ENCODE data around the gene UTP4. TPM values are rescaled to one million over a fixed set of nuclear protein-coding genes. Genes with fewer than 3 reads are reported as not detected.

Gene UTP4
- total RNA-seq, 1 donor from 2014 or later = 48.0 TPM

DNA sequence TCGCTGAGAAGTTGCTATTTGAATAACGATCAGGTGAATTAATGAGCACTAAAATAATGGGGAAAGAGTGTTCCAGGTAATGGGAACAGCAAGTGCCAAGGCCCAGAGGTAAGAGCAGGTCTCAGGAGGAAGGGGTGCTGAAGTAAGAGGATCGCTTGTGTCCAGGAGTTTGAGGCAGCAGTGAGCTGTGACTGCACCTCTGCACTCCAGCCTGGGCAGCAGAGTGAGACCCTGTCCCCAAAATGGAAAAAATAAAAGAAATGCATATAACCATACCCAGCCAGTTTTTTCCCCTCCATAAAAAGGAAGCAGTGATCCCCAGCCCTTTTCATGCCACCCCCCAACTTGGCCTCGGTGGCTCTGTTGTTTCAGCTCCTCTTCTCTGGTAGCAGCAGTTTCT lies 43.8 kb upstream of the UTP4 start:
- Mint-ChIP-seq H3K4me1 (peaks cover 3% of the 10 kb centered on the region), H3K4me3 (no peak overlapping the region), H3K36me3 (no peaks in the 10 kb centered on the region), H3K9me3 (no peaks in the 10 kb centered on the region), H3K27me3 (ENCODE audit: low read depth) (no peaks in the 10 kb centered on the region), H3K27ac (no peak overlapping the region)
- TF ChIP-seq, protein P1, sequence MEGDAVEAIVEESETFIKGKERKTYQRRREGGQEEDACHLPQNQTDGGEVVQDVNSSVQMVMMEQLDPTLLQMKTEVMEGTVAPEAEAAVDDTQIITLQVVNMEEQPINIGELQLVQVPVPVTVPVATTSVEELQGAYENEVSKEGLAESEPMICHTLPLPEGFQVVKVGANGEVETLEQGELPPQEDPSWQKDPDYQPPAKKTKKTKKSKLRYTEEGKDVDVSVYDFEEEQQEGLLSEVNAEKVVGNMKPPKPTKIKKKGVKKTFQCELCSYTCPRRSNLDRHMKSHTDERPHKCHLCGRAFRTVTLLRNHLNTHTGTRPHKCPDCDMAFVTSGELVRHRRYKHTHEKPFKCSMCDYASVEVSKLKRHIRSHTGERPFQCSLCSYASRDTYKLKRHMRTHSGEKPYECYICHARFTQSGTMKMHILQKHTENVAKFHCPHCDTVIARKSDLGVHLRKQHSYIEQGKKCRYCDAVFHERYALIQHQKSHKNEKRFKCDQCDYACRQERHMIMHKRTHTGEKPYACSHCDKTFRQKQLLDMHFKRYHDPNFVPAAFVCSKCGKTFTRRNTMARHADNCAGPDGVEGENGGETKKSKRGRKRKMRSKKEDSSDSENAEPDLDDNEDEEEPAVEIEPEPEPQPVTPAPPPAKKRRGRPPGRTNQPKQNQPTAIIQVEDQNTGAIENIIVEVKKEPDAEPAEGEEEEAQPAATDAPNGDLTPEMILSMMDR (IDR thresholded peaks at IDR 0.05; ENCODE audit: unreplicated experiment) = no peak
- no peak for DNase-seq (ENCODE audit: low spot score in 2 of 2, unreplicated experiment in 2 of 2)

DNA sequence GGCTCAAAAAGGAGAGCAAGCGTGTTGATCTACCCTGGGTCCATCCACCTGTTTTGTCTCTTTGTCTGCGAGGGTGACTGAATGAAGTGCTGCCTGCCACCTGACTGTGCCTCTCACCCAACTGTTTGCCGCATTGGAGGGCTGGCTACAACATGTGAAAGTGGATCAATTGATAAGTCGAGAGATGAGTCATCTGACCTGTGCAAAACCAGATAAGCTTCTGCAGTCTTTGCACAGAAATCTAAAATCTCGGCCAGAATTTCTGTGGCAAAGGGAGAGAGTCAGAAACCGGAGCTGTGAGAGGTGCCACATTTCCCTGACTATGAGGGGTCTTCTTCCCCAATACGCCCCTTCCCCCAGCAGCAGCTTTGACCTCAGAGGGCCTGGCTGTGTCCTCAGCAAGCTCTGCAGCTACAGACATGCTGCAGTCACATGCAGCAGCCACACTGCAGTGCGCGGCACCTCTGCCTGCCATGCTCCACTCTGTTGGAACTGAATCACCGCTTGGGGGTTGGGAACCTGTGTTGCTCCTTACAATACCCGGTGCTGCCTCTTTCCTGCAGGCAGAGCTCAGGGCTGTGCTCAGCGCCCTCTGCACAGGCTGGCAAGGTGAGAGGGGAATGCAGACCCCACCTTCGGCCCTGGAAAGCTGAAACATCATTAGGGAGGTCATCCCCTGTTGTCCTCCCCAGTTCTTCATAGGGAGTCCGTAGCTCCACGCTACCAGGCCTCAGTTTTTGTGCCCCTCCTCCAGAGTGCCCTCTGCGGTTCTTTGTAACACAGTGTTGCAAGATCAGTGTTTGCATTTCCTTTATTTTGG lies 43.1 kb upstream of the UTP4 start:
- H3K36me3 Mint-ChIP-seq = no peaks in the 10 kb centered on the region
- no peaks in the 10 kb centered on the region for H3K27me3 Mint-ChIP-seq (ENCODE audit: low read depth)
- no peak overlapping the region for H3K4me3 Mint-ChIP-seq
- TF ChIP-seq, protein P1 (IDR thresholded peaks at IDR 0.05; ENCODE audit: unreplicated experiment) = no peak
- peaks cover 3% of the 10 kb centered on the region for H3K4me1 Mint-ChIP-seq
- H3K9me3 Mint-ChIP-seq = no peaks in the 10 kb centered on the region
- H3K27ac Mint-ChIP-seq = no peak overlapping the region
- DNase-seq (ENCODE audit: low spot score in 2 of 2, unreplicated experiment in 2 of 2) = no peak

DNA sequence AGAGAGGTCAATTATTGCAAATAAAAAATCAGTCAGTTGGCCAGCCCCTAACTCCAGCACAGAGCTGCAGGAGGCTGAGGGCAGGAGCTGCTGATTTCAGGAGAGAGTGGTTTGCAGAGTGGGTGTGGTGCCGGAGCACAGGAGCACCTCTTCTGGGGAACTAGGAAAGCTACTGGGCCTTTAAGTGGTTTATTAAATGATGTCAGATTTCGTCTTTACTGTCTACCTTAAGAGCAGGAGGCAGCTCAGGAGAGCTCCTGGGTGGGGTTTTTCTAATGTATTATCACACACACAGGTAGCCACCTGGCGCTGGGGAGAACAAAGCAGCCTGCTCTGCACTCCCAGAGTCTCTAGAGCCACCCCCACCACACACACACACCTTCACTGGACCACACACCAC lies 38.5 kb upstream of the UTP4 start:
- H3K27ac Mint-ChIP-seq = no peak overlapping the region
- no peak overlapping the region for H3K4me3 Mint-ChIP-seq
- H3K27me3 Mint-ChIP-seq (ENCODE audit: low read depth) = no peaks in the 10 kb centered on the region
- no peak for DNase-seq (ENCODE audit: low spot score in 2 of 2, unreplicated experiment in 2 of 2)
- no peaks in the 10 kb centered on the region for H3K9me3 Mint-ChIP-seq
- TF ChIP-seq, protein P1 (IDR thresholded peaks at IDR 0.05; ENCODE audit: unreplicated experiment) = no peak
- H3K36me3 Mint-ChIP-seq = no peaks in the 10 kb centered on the region
- peaks cover 3% of the 10 kb centered on the region for H3K4me1 Mint-ChIP-seq

DNA sequence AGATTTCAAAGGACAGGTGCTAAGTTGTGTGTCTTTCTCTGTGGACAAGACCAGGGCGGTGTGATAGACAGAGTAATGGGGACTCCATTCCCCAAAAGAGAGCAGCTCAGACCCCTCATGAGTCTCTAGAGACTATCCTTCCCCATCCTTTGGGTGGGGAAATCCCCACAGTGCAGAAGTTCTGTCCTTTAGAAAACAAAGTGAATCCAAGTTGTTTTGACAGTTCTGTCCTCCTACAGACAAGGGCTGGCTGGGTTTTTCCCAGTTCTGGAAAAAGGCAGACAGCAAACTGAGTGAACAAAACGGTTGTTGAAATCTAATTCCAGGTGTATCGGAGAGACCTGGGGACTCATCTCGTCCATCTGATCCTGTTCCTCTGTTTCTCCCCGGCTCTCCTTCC lies 37.9 kb upstream of the UTP4 start:
- Mint-ChIP-seq H3K27me3 (ENCODE audit: low read depth) (peaks cover 3% of the 10 kb centered on the region), H3K4me1 (peaks cover under 1% of the 10 kb centered on the region), H3K4me3 (no peak overlapping the region), H3K36me3 (no peaks in the 10 kb centered on the region), H3K9me3 (no peaks in the 10 kb centered on the region), H3K27ac (no peak overlapping the region)
- TF ChIP-seq, protein P1 (IDR thresholded peaks at IDR 0.05; ENCODE audit: unreplicated experiment) = no peak
- no peak for DNase-seq (ENCODE audit: low spot score in 2 of 2, unreplicated experiment in 2 of 2)

DNA sequence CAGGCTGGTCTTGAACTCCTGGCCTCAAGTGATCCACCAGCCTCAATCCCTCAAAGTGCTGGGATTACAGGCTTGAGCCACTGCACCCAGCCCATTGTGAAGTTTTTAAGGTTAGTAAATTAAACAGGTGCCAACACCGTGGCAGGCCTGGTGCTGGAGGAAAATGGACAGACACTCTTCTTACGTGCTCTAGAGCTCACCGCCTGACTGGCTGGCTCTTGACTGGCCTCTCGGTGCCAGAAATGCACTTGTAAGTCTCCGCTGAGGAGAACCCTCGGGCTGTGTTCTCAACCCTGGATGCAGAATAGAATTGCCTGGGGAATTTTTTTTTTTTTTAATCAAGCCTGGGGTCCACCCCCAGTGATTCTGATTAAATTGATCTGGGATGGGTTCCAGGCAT lies 37.3 kb upstream of the UTP4 start:
- Mint-ChIP-seq H3K27ac (no peak overlapping the region), H3K4me3 (no peak overlapping the region), H3K4me1 (no peaks in the 10 kb centered on the region), H3K36me3 (no peaks in the 10 kb centered on the region), H3K27me3 (ENCODE audit: low read depth) (peaks cover 9% of the 10 kb centered on the region), H3K9me3 (no peaks in the 10 kb centered on the region)
- TF ChIP-seq, protein P1 (IDR thresholded peaks at IDR 0.05; ENCODE audit: unreplicated experiment) = no peak
- no peak for DNase-seq (ENCODE audit: low spot score in 2 of 2, unreplicated experiment in 2 of 2)

All from mesothelial cell of epicardium (in vitro differentiated cells).